ENCODE data around the gene OAF.
"Not testable (repeated sequence)": the region's sequence is repeated elsewhere in the genome, so short reads cannot be mapped to it uniquely, and the experiment has no call there.

OAF gene

GRCh38 chr11:120210626-120211521, at the start of gene OAF:
OAF (plus strand) TSS chr11:120211032; CDS start chr11:120211280, 248 bp downstream.
- peak; percentile 9 for DNase-seq

GRCh38 chr11:120167659-120168058, 43.2 kb upstream of the OAF start:
- no peak for DNase-seq

GRCh38 chr11:120168108-120168959, 42.5 kb upstream of the OAF start:
- DNase-seq: no peak

- DNase-seq: peak; percentile 29
These were observed 41.7 kb upstream of the OAF start for GRCh38 chr11:120168960-120169681.

- no peak for DNase-seq
These were observed 40.7 kb upstream of the OAF start for GRCh38 chr11:120169981-120170698.

- DNase-seq: no peak
These were observed 40.0 kb upstream of the OAF start for GRCh38 chr11:120170741-120171261.

- peak; percentile 15 for DNase-seq
These were observed 38.5 kb upstream of the OAF start for GRCh38 chr11:120172054-120172911.

GRCh38 chr11:120173019-120173705, 37.7 kb upstream of the OAF start:
- no peak for DNase-seq

- DNase-seq: no peak
These were observed 37.0 kb upstream of the OAF start for GRCh38 chr11:120173807-120174206.

GRCh38 chr11:120174866-120175265, 36.0 kb upstream of the OAF start:
- DNase-seq: no peak

- DNase-seq: no peak
These were observed 32.2 kb upstream of the OAF start for GRCh38 chr11:120178561-120179056.

- DNase-seq: no peak
These were observed 31.7 kb upstream of the OAF start for GRCh38 chr11:120179057-120179672.

- not testable (repeated sequence) for DNase-seq
These were observed 30.8 kb upstream of the OAF start for GRCh38 chr11:120180063-120180462.

GRCh38 chr11:120180551-120181232, 30.1 kb upstream of the OAF start:
- no peak for DNase-seq

- no peak for DNase-seq
These were observed 29.4 kb upstream of the OAF start for GRCh38 chr11:120181376-120181975.

GRCh38 chr11:120182372-120182771, 28.5 kb upstream of the OAF start:
- no peak for DNase-seq

- no peak for DNase-seq
These were observed 27.9 kb upstream of the OAF start for GRCh38 chr11:120182790-120183491.

GRCh38 chr11:120183701-120184141, 27.1 kb upstream of the OAF start:
- DNase-seq: no peak
